Smooth muscle cell of trachea (primary cell): ENCODE data around the gene H2AZ1. TPM values are rescaled to one million over a fixed set of nuclear protein-coding genes. Genes with fewer than 3 reads are reported as not detected.

Experiments used
- total RNA-seq: library from RNA; depleted of rRNA; stranded (reverse); fragments of >200 nt; gene quantifications from 2 replicates; pipeline ENCODE4 v1.2.1, GENCODE V29; 2014

H2AZ1 gene
- total RNA-seq: 100 and 760 TPM in 2 replicates

DNA sequence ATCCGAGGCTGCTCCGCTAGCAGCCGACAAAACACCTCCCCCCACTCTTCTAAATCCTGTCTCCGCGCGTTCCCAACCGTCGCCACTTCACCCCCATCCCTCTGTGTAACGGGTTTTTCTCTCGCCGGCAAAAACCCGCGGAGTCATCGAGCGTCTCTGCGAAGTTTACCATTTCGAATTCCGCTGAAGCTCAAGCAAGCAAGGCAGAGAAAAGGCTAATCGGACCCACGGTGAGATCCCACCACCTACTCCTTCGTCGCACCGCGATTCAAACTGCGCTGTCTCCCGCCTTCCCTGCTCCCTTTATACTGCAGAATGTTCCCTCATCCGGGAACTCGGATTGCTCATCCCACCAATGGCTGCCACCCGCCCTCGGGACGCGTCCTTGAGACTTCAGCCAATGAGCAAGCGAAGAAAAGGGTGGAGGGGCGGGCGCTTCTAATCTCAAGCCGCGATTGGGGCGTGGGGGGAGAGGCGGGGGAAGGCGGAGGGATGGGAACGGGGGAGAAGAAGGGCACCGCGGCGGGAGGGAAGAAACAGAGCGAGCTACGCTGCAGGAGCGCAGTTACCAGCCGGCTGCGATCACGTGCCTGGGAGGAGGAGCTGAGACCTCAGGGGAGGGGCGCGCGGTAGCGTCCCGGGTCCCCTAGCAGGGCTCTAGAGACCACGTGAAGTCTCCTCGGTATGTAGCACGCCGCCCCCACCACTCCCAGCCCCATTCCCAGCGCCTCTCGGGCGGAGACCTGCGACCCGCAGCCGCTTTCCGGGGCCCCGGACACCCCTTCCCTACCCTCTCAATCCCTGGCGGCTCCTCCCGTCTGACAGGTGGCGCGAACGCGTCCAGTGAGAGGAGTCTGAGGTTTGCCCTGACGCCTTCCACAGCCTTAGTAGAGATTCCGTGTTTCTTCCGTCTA, at the start of gene H2AZ1:
Gene H2AZ1, minus strand, starts transcription at position 277 of the 914 bp plus-strand sequence. Its CDS starts 105 bp downstream, at position 172.

GRCh38 chr4:99946356-99947189, 3.5 kb downstream of the H2AZ1 start, which contains the start of gene DNAJB14:
Gene DNAJB14 (minus strand): TSS chr4:99946618. CDS start chr4:99946571, 47 bp downstream.

Other genes starting within 250 kb of the H2AZ1 start
- gene DAPP1, start 133.4 kb downstream of the H2AZ1 start, total RNA-seq: not detected in 2 replicates
- gene LAMTOR3, start 55.8 kb downstream of the H2AZ1 start, total RNA-seq: 41.4 and 56.4 TPM in 2 replicates
- gene DNAJB14, start 3.7 kb downstream of the H2AZ1 start, total RNA-seq: 26.5 and 38.7 TPM in 2 replicates
- gene DDIT4L, start 240.2 kb upstream of the H2AZ1 start, total RNA-seq: 6.1 and 6.5 TPM in 2 replicates